ENCODE data around the gene EMID1. TPM values are rescaled to one million over a fixed set of nuclear protein-coding genes. Genes with fewer than 3 reads are reported as not detected.
"Not testable (repeated sequence)": the region's sequence is repeated elsewhere in the genome, so short reads cannot be mapped to it uniquely, and the experiment has no call there.

EMID1 gene
- total RNA-seq, 1 experiment from 2014 or later = 5.4 TPM

DNA sequence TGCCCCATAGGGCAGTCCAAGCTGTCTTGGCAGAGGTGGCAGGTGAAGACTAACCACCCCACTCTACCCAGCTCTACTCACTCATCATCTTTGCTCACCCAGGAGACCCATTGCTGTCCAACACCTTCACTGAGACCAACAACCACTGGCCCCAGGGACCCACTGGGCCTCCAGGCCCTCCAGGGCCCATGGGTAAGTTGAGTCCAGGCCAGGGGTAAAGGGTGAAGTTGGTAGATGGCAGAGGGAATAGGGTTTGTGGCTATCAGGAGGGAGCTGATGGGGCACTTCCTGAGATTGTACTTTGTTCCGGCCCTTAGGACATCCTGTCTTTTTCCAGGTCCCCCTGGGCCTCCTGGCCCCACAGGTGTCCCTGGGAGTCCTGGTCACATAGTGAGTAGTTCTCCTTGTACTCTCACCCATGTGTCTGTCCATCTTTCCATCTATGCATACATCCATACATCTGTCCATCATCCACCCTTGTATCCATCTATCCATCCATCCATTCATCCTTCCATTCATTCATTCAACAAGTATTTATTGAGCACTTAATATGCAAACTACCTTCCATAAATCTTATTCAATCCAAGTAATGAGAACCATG is 27.7 kb downstream of the EMID1 start:
- no peak overlapping the region for H2BK20ac ChIP-seq (ENCODE audit: low read depth, low read length, poor library complexity, severe bottlenecking)
- H4K20me1 ChIP-seq (ENCODE audit: control insufficient read depth, insufficient read depth, insufficient read length) = no peaks in the 10 kb centered on the region
- H3K36me3 Mint-ChIP-seq (ENCODE audit: insufficient read depth in 1 of 3, low read depth in 3 of 3) = peaks cover 0 to 6% (median 1%) of the 10 kb centered on the region in 3 experiments; a peak in 3 of 7 replicates
- no peak overlapping the region for H3T11ph ChIP-seq (ENCODE audit: low read length)
- H2BK120ac ChIP-seq (ENCODE audit: low read depth, low read length, poor library complexity, severe bottlenecking) = no peak overlapping the region
- no peak overlapping the region for H3K23ac ChIP-seq (ENCODE audit: insufficient read length, low read depth, low read length)
- H3K4me1 ChIP-seq (ENCODE audit: insufficient read depth, low read length) = no peaks in the 10 kb centered on the region
- H3K4me2 ChIP-seq (ENCODE audit: insufficient read depth, insufficient read length, low read length) = no peak overlapping the region
- WGBS (ENCODE audit: extremely low coverage, insufficient read length, low lambda C conversion rate) = no CpG with 5 or more reads among the region's 1 CpG
- TF ChIP-seq, protein P1, sequence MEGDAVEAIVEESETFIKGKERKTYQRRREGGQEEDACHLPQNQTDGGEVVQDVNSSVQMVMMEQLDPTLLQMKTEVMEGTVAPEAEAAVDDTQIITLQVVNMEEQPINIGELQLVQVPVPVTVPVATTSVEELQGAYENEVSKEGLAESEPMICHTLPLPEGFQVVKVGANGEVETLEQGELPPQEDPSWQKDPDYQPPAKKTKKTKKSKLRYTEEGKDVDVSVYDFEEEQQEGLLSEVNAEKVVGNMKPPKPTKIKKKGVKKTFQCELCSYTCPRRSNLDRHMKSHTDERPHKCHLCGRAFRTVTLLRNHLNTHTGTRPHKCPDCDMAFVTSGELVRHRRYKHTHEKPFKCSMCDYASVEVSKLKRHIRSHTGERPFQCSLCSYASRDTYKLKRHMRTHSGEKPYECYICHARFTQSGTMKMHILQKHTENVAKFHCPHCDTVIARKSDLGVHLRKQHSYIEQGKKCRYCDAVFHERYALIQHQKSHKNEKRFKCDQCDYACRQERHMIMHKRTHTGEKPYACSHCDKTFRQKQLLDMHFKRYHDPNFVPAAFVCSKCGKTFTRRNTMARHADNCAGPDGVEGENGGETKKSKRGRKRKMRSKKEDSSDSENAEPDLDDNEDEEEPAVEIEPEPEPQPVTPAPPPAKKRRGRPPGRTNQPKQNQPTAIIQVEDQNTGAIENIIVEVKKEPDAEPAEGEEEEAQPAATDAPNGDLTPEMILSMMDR (conservative IDR thresholded peaks at IDR 0.05) = no peak
- H3K18ac ChIP-seq (ENCODE audit: insufficient read length, low read depth, low read length) = no peak overlapping the region
- H3K14ac ChIP-seq (ENCODE audit: insufficient read depth, low read length) = no peak overlapping the region; the same call in 1 of the 2 replicates
- no peaks in the 10 kb centered on the region for H3K23me2 ChIP-seq (ENCODE audit: insufficient read length, low read depth, low read length, poor library complexity, severe bottlenecking)
- no peak overlapping the region for H3K27ac Mint-ChIP-seq
- H3K27me3 ChIP-seq (ENCODE audit: insufficient read depth, low read length) = no peaks in the 10 kb centered on the region
- H3K9ac ChIP-seq (ENCODE audit: extremely low read depth, insufficient read length, low read length) = no peak overlapping the region
- H3K27me3 Mint-ChIP-seq (ENCODE audit: low read depth) = peaks cover 4% of the 10 kb centered on the region; the same call in 1 of the 2 replicates
- no peak overlapping the region for H3K4ac ChIP-seq (ENCODE audit: low read depth, low read length)
- no peak overlapping the region for H3K56ac ChIP-seq (ENCODE audit: insufficient read length, low read depth, low read length)
- H4K8ac ChIP-seq (replicated peaks; ENCODE audit: insufficient read length, low read depth, low read length) = no peak overlapping the region
- H2AK5ac ChIP-seq (ENCODE audit: insufficient read length, low read length) = no peak overlapping the region
- H2AFZ ChIP-seq (ENCODE audit: low read length) = no peak overlapping the region
- H3K79me1 ChIP-seq (ENCODE audit: insufficient read depth, low read depth, low read length, poor library complexity, severe bottlenecking) = no peaks in the 10 kb centered on the region
- H3K9me3 ChIP-seq (ENCODE audit: control insufficient read depth, low read depth, low read length) = no peaks in the 10 kb centered on the region
- H4K5ac ChIP-seq (ENCODE audit: insufficient read length, low read depth, low read length) = no peak overlapping the region
- no peaks in the 10 kb centered on the region for H3K4me1 Mint-ChIP-seq
- H2BK12ac ChIP-seq (ENCODE audit: insufficient read length, low read depth, low read length) = no peak overlapping the region
- no peak overlapping the region for H3K27ac ChIP-seq (ENCODE audit: insufficient read length, low read depth, low read length)
- no peak overlapping the region for H4K91ac ChIP-seq (ENCODE audit: insufficient read length, low read depth, low read length)
- DNase-seq = no peak
- H2BK15ac ChIP-seq (ENCODE audit: low read depth, low read length) = no peak overlapping the region
- H2BK5ac ChIP-seq (ENCODE audit: insufficient read length, low read length) = no peak overlapping the region
- no peaks in the 10 kb centered on the region for H3K79me2 ChIP-seq (ENCODE audit: insufficient read depth, low read length)
- H3K4me3 Mint-ChIP-seq = no peak overlapping the region
- H3K9me3 Mint-ChIP-seq = 0 out of 5 replicates have a peak, but pooled peaks cover 0 to 4% of the 10 kb centered on the region in 2 experiments

- H2BK20ac ChIP-seq (ENCODE audit: low read depth, low read length, poor library complexity, severe bottlenecking); H3K23ac ChIP-seq (ENCODE audit: insufficient read length, low read depth, low read length); H2BK12ac ChIP-seq (ENCODE audit: insufficient read length, low read depth, low read length); H3K9ac ChIP-seq (ENCODE audit: extremely low read depth, insufficient read length, low read length); H3K9me3 ChIP-seq (ENCODE audit: control insufficient read depth, low read depth, low read length); H3K23me2 ChIP-seq (ENCODE audit: insufficient read length, low read depth, low read length, poor library complexity, severe bottlenecking); H2AK5ac ChIP-seq (ENCODE audit: insufficient read length, low read length); H3T11ph ChIP-seq (ENCODE audit: low read length); H3K27ac ChIP-seq (ENCODE audit: insufficient read length, low read depth, low read length); H3K4me2 ChIP-seq (ENCODE audit: insufficient read depth, insufficient read length, low read length); H3K79me2 ChIP-seq (ENCODE audit: insufficient read depth, low read length); H3K18ac ChIP-seq (ENCODE audit: insufficient read length, low read depth, low read length); DNase-seq; H3K4me1 ChIP-seq (ENCODE audit: insufficient read depth, low read length); H3K14ac ChIP-seq (ENCODE audit: insufficient read depth, low read length); H2BK5ac ChIP-seq (ENCODE audit: insufficient read length, low read length); H3K27me3 ChIP-seq (ENCODE audit: insufficient read depth, low read length); H2AFZ ChIP-seq (ENCODE audit: low read length); H4K91ac ChIP-seq (ENCODE audit: insufficient read length, low read depth, low read length); H3K4me1 Mint-ChIP-seq; H2BK120ac ChIP-seq (ENCODE audit: low read depth, low read length, poor library complexity, severe bottlenecking); H3K56ac ChIP-seq (ENCODE audit: insufficient read length, low read depth, low read length); H3K4ac ChIP-seq (ENCODE audit: low read depth, low read length); H4K5ac ChIP-seq (ENCODE audit: insufficient read length, low read depth, low read length); H2BK15ac ChIP-seq (ENCODE audit: low read depth, low read length); H3K79me1 ChIP-seq (ENCODE audit: insufficient read depth, low read depth, low read length, poor library complexity, severe bottlenecking); H4K8ac ChIP-seq (replicated peaks; ENCODE audit: insufficient read length, low read depth, low read length); H4K20me1 ChIP-seq (ENCODE audit: control insufficient read depth, insufficient read depth, insufficient read length); H3K4me3 Mint-ChIP-seq; H3K27ac Mint-ChIP-seq: not testable (repeated sequence)
- Mint-ChIP-seq H3K9me3 (peaks cover 27 to 29% of the 10 kb centered on the region in 2 experiments), H3K36me3 (ENCODE audit: insufficient read depth in 1 of 3, low read depth in 3 of 3) (peaks cover 10 to 45% (median 11%) of the 10 kb centered on the region in 3 experiments), H3K27me3 (ENCODE audit: low read depth) (peaks cover 18% of the 10 kb centered on the region)
- no CpG with 5 or more reads among the region's 9 CpGs for WGBS (ENCODE audit: extremely low coverage, insufficient read length, low lambda C conversion rate)
Measured at GRCh38 chr22:29240481-29240880, 34.8 kb downstream of the EMID1 start.

Measured in H9 (cell line).